GM21825 (cell line): Measurements from ENCODE around the gene PKNOX2.

Experiments
- ATAC-seq: cut with Tn5 transposase; IDR thresholded peaks from one replicate; pipeline ENCODE4 v1.9.1; 2021; ENCODE audit warnings: mild to moderate bottlenecking, moderate library complexity; ENCODE audit not compliant: unreplicated experiment

Gene PKNOX2

GRCh38 chr11:125463590-125464269 lies 299.2 kb downstream of the PKNOX2 start:
- ATAC-seq = no peak

- no peak for ATAC-seq
These were observed 299.7 kb downstream of the PKNOX2 start for GRCh38 chr11:125464270-125464662.

- no peak for ATAC-seq
These were observed 300.1 kb downstream of the PKNOX2 start for GRCh38 chr11:125464666-125465065.

GRCh38 chr11:125465255-125465654 lies 300.7 kb downstream of the PKNOX2 start:
- no peak for ATAC-seq

- ATAC-seq = no peak
These were observed 301.1 kb downstream of the PKNOX2 start for GRCh38 chr11:125465701-125466100.

- ATAC-seq = no peak
These were observed 303.5 kb downstream of the PKNOX2 start for GRCh38 chr11:125468025-125468424.

- no peak for ATAC-seq
These were observed 304.3 kb downstream of the PKNOX2 start for GRCh38 chr11:125468852-125469251.

- no peak for ATAC-seq
These were observed 305.8 kb downstream of the PKNOX2 start for GRCh38 chr11:125470355-125470754.

GRCh38 chr11:125476721-125477120 lies 312.2 kb downstream of the PKNOX2 start:
- no peak for ATAC-seq

GRCh38 chr11:125479137-125479536 lies 314.6 kb downstream of the PKNOX2 start:
- ATAC-seq = no peak

GRCh38 chr11:125481531-125481930 lies 317.0 kb downstream of the PKNOX2 start:
- ATAC-seq = no peak
